Smooth muscle cell of the coronary artery (primary cell): ENCODE measurements around the gene INSL4. TPM values are rescaled to one million over a fixed set of nuclear protein-coding genes. Genes with fewer than 3 reads are reported as not detected.

Source experiments
- total RNA-seq: library from RNA; depleted of rRNA; stranded (reverse); fragments of >200 nt; gene quantifications from 2 replicates; pipeline ENCODE4 v1.2.3, GENCODE V29; 2014; ENCODE audit warnings: low replicate concordance

The INSL4 gene
- total RNA-seq = not detected in 2 replicates

GRCh38 chr9:5231212-5231611 lies at the start of gene INSL4:
TSS of gene INSL4 (plus strand) at chr9:5231419. CDS start at chr9:5231524, 105 bp downstream.

DNA sequence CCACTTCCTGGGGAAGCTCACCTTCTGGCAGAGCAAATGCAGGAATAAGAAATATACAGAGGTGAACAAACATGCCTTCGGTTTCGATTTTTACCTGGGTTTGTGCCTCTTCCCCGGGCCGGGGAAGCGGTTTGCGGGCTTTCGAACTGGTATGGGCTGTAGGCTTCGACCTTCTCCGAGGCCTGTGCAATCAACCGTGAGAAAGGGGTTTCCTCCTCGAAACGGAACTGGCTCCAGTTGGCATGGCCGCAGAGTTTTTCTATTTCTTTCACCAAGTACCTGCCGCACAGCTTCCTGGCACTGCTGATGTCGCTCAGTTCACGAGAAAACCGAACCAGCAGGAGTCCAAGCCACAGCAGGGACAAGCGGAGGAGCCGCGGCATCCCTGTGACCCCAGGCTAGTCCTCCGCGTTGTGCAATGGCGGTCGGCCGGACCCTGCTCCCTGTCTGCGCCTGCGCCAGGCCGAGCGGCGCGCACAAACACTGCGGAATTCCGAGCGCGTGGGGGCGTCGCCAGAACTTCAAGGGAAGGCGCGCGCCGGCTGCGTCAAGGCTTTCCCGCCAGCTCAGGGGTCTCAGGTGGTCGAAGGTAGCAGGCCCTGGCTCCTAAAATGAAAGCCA lies 45.9 kb upstream of the INSL4 start, which contains the start of gene INSL6:
INSL6 (minus strand) TSS at position 420 of the 621 bp plus-strand sequence; CDS start at position 383, 37 bp downstream.

Other genes with a start within 250 kb of the INSL4 start
- gene JAK2, start 246.1 kb upstream of the INSL4 start, total RNA-seq = 7.1 and 15.3 TPM in 2 replicates
- not detected in 2 replicates for gene INSL6, start 45.8 kb upstream of the INSL4 start, total RNA-seq
- gene RLN2, start 73.3 kb downstream of the INSL4 start, total RNA-seq = not detected in 2 replicates
- gene RLN1, start 108.5 kb downstream of the INSL4 start, total RNA-seq = not detected in 2 replicates
- gene PLGRKT, start 206.5 kb downstream of the INSL4 start, total RNA-seq = 4.4 and 15.5 TPM in 2 replicates
- 0.82 and 3.1 TPM in 2 replicates for gene CD274, start 219.1 kb downstream of the INSL4 start, total RNA-seq